Progenitor cell of endocrine pancreas (in vitro differentiated cells): ENCODE results near the gene CNGA3. TPM values are rescaled to one million over a fixed set of nuclear protein-coding genes. Genes with fewer than 3 reads are reported as not detected.
A peak's percentile ranks its signal among the peaks of the same experiment; 100 is the strongest.

Experiments
- DNase-seq: peaks from one replicate; pipeline ENCODE4 v3.0.0; 2021; ENCODE audit warnings: low spot score; ENCODE audit not compliant: unreplicated experiment
- H3K27ac Mint-ChIP-seq: 2 replicates; pipeline ENCODE4 v1.8.0; 2021; ENCODE audit warnings: mild to moderate bottlenecking, moderate library complexity, mixed read lengths
- H3K27me3 Mint-ChIP-seq: 2 replicates; pipeline ENCODE4 v1.8.0; 2021; ENCODE audit warnings: mixed read lengths
- H3K36me3 Mint-ChIP-seq: 2 replicates; pipeline ENCODE4 v1.8.0; 2022; ENCODE audit warnings: mixed read lengths; ENCODE audit not compliant: insufficient read depth
- H3K4me1 Mint-ChIP-seq: 2 replicates; pipeline ENCODE4 v1.8.0; 2021; ENCODE audit warnings: low read depth, mixed read lengths
- H3K4me3 Mint-ChIP-seq: 2 replicates; pipeline ENCODE4 v1.8.0; 2021; ENCODE audit warnings: low read depth, mild to moderate bottlenecking, moderate library complexity, mixed read lengths
- H3K9me3 Mint-ChIP-seq: 2 replicates; pipeline ENCODE4 v1.8.0; 2021; ENCODE audit warnings: low read depth, mixed read lengths
- CTCF ChIP-seq: fragments of 200-600 bp; sonication (generic); IDR thresholded peaks from one replicate; pipeline ENCODE4 v1.5.0; 2021; ENCODE audit warnings: antibody characterized with exemption, mild to moderate bottlenecking; ENCODE audit not compliant: unreplicated experiment
- total RNA-seq: library from RNA; stranded (reverse); gene quantifications from 2 replicates; pipeline ENCODE4 v1.2.1, GENCODE V29; 2021

CNGA3 gene
- total RNA-seq, 1 donor from 2014 or later = 5.3 TPM

- H3K4me1 Mint-ChIP-seq = peaks cover 33% of the 10 kb centered on the region
- H3K27me3 Mint-ChIP-seq = no peaks in the 10 kb centered on the region
These were observed 96.2 kb downstream of the CNGA3 start for GRCh38 chr2:98442488-98442887.

GRCh38 chr2:98444436-98445176, 98.3 kb downstream of the CNGA3 start, which contains the start of gene INPP4A:
INPP4A (plus strand) TSS chr2:98444858; CDS start chr2:98520049, 75,191 bp downstream.
- Mint-ChIP-seq H3K4me3 (peak within 1 kb of the TSS; percentile 92), H3K4me1 (peaks cover 39% of the 10 kb centered on the region), H3K27me3 (no peaks in the 10 kb centered on the region), H3K9me3 (peaks cover 3% of the 10 kb centered on the region), H3K27ac (peak within 1 kb of the TSS; percentile 91), H3K36me3 (peaks cover 1% of the 10 kb centered on the region)
- TF ChIP-seq CTCF = peak; percentile 20
- peak; percentile 85 for DNase-seq

More at GRCh38 chr2:98442488-98442887, 96.2 kb downstream of the CNGA3 start:
- no peak for TF ChIP-seq CTCF
- Mint-ChIP-seq H3K4me3 (no peak overlapping the region), H3K9me3 (peaks cover 15% of the 10 kb centered on the region), H3K36me3 (peaks cover 1% of the 10 kb centered on the region), H3K27ac (peak overlapping the region; percentile 57)
- no peak for DNase-seq

- H3K27ac Mint-ChIP-seq = peak overlapping the region; percentile 91
- H3K4me1 Mint-ChIP-seq = peaks cover 39% of the 10 kb centered on the region
- TF ChIP-seq CTCF = no peak
- H3K36me3 Mint-ChIP-seq = no peaks in the 10 kb centered on the region
- DNase-seq = no peak
- H3K4me3 Mint-ChIP-seq = peak overlapping the region; percentile 92
- no peaks in the 10 kb centered on the region for H3K27me3 Mint-ChIP-seq
- H3K9me3 Mint-ChIP-seq = no peaks in the 10 kb centered on the region
These were observed 99.0 kb downstream of the CNGA3 start for GRCh38 chr2:98445177-98445682.

GRCh38 chr2:98445683-98446581, 99.7 kb downstream of the CNGA3 start:
- no peak for DNase-seq
- no peak for TF ChIP-seq CTCF
- Mint-ChIP-seq H3K4me1 (peaks cover 39% of the 10 kb centered on the region), H3K27ac (peak overlapping the region; percentile 91), H3K9me3 (no peaks in the 10 kb centered on the region), H3K4me3 (peak overlapping the region; percentile 92), H3K36me3 (no peaks in the 10 kb centered on the region), H3K27me3 (no peaks in the 10 kb centered on the region)

GRCh38 chr2:98446850-98447249, 100.6 kb downstream of the CNGA3 start:
- Mint-ChIP-seq H3K4me1 (peaks cover 33% of the 10 kb centered on the region), H3K9me3 (no peaks in the 10 kb centered on the region), H3K27ac (no peak overlapping the region), H3K36me3 (no peaks in the 10 kb centered on the region), H3K27me3 (no peaks in the 10 kb centered on the region), H3K4me3 (no peak overlapping the region)
- TF ChIP-seq CTCF = no peak
- DNase-seq = no peak
